GM13976 (cell line): Measurements from ENCODE around the gene LTBP2.

Experiments used
- DNase-seq: peaks from one replicate; pipeline ENCODE4 v3.0.0; 2012; ENCODE audit warnings: low spot score
- in situ Hi-C: fragments of 300-500 bp; cut with MboI; formaldehyde crosslinking; loops from one replicate; pipeline ENCODE4 v1.12.0; 2022; ENCODE audit warnings: low sequenced_read_pairs, mixed read lengths, inconsistent platforms; ENCODE audit not compliant: unreplicated experiment
- TF ChIP-seq, protein P1 (sequence below): IDR thresholded peaks from 2 replicates; pipeline ENCODE4 v1.5.1; 2012; ENCODE audit warnings: borderline replicate concordance, mild to moderate bottlenecking; ENCODE audit not compliant: insufficient read depth; ENCODE audit errors: extremely low read depth, missing control alignments, control extremely low read depth

LTBP2 gene

DNA sequence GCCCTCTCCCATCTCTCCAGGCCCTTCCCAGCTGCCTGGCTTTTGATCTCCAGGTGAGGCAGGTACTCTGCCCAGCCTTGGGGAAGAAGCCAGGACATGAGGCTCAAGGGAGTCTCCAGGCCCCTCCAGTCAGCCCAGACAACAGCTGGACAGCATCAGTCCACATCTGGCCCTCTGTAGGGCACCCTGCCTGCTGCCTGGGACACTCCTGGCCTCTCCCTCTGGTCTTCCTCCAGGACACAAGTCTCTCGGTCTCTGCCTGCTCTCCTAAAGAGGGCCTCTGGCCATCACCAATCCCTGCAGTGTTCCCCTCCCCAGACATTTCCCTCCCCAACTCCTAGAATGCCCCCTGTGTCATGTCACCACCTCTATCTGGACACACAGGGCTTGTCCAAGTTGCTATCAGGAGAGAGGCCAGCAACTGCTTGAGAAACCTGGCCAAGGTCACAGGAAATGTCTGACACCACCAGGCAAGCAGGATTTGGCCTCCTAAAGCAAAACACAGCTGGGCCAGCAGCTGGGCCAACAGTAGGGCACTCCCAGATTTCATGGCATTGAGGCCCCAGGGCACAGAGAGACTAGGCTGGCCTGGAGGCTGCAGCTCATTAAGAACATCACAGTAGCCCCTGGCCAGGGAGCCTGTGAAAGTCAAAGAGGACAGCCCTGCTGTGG, 29.0 kb downstream of the LTBP2 start:
- no peak for DNase-seq
- in situ Hi-C loops = no loop called here
- TF ChIP-seq, protein P1, sequence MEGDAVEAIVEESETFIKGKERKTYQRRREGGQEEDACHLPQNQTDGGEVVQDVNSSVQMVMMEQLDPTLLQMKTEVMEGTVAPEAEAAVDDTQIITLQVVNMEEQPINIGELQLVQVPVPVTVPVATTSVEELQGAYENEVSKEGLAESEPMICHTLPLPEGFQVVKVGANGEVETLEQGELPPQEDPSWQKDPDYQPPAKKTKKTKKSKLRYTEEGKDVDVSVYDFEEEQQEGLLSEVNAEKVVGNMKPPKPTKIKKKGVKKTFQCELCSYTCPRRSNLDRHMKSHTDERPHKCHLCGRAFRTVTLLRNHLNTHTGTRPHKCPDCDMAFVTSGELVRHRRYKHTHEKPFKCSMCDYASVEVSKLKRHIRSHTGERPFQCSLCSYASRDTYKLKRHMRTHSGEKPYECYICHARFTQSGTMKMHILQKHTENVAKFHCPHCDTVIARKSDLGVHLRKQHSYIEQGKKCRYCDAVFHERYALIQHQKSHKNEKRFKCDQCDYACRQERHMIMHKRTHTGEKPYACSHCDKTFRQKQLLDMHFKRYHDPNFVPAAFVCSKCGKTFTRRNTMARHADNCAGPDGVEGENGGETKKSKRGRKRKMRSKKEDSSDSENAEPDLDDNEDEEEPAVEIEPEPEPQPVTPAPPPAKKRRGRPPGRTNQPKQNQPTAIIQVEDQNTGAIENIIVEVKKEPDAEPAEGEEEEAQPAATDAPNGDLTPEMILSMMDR = no peak

DNA sequence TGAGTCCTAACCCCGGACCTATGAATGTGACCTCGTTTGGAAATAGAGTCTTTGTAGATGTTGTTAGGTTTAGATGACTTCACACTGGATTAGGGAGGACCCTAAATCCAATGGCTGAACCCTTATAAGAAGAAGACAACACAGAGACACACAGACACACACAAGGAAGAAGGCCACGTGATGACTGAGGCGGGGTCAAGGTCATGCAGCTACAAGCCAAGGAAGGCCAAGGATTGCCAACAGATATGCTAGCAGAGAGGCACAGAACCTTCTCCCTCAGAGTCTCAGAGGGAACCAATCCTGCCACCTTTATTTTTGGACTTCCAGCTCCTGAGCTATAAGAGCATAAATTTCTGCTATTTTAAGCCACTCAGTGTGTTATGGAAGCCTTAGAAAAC, 31.8 kb downstream of the LTBP2 start:
- TF ChIP-seq, protein P1 = no peak
- in situ Hi-C loops = no loop called here
- DNase-seq = no peak

DNA sequence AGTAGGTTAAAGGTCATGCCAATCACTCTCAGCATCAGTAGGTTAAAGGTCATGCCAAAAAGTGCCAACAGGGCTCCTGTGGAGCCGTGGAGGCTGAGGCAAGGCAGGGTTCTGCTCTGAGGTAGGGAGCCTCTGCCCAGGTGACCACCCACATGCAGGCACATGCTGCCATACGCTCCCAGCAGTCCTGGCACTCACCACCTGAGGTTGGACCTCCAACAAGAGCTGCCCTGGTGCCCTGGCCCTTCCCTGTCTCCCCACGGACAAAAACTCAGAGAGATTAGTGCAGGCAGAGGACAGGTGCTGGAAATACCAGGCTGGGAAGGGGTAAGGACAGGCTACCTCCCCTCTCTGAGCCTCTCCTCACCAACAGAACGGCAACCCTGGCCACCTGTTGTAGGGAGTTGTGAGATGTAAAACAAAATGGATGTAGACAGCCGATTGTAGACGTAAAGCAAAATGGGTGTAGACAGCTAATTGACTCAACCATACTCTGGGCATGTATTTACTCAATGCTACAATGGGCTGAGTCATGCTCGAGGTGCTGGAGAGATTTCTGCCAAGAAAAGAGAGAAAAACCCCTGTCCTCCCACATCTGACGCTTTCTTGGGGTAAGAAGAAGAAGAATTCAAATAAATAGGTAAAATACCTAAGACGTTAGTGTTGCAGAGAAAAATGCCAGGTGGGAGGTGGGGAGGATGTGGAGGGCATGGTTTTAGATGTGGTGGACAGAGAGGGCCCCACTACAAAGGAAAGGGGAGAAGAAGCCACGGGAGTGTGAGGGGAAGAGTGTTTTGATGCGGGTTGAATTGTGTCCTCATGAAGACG, 32.4 kb downstream of the LTBP2 start:
- in situ Hi-C loops = no loop called here
- TF ChIP-seq, protein P1 = no peak
- DNase-seq = no peak

DNA sequence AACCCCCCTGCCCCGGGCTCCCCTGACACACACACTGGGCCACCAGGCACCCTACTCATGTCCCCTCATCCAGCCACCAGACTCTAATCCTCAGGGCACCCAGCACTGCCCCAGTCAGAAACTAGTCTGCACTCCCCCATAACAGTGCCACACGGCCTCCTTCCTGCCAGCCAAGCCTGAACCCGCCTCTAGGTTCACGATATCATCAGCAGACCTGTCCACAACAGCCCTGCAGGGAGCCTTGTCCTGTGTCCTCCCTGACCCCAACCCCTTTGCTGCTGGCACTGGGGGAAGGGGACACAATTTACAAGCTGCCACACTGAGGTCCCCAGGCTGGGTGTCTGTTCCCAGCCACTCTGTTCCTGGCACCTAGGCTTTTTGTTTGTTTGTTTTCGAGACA, 33.6 kb downstream of the LTBP2 start:
- TF ChIP-seq, protein P1 = no peak
- in situ Hi-C loops = no loop called here
- DNase-seq = no peak

DNA sequence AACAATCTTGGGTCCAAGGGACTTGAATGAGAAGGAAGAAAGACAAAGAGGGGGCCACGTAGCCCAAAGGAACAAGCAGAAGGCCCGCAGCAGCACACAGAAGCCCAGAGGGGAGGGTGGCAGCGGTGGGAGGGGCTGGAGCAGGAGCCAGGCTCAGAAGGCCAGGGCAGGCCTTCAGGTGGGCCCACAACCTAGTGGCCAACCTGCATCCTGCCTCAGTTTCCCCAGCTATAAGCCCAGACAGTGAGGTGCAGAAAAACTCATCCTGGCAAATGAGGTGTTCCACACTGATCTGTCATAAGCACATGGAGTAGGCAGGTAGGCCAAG, 34.1 kb downstream of the LTBP2 start:
- no peak for DNase-seq
- in situ Hi-C loops = no loop called here
- TF ChIP-seq, protein P1 = no peak

DNA sequence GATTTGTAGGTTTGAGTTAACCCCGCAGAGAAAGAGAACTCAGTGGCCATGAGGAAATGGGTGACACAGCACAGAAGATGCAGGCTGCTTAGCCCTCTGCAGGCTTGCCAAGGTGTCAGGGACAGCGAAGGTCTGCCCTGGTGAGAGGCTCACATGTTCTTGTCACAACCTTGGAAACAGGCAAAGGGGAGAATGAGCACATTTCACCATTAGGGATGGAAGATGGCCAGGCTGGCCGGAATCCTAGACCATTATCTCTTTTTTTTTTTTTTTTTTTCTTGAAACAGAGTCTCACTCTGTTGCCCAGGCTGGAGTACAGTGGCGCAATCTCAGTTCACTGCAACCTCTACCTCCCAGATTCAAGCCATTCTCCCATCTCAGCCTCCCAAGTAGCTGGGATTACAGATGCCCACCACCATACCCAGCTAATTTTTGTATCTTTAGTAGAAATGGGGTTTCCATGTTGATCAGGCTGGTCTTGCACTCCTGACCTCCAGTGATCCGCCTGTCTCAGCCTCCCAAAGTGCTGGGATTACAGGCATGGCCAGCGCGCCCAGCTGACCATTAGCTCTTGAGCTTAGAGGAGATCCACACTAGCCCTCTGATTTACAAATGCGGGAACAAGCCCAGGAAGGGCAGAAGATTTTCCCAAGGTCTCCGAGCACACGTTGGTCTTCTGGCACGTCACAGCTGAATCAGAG, 34.6 kb downstream of the LTBP2 start:
- TF ChIP-seq, protein P1 = no peak
- in situ Hi-C loops = no loop called here
- DNase-seq = no peak
